ENCODE results near the gene MARCKSL1. TPM values are rescaled to one million over a fixed set of nuclear protein-coding genes. Genes with fewer than 3 reads are reported as not detected.
A peak's percentile ranks its signal among the peaks of the same experiment; 100 is the strongest.
"Not testable (repeated sequence)": the region's sequence is repeated elsewhere in the genome, so short reads cannot be mapped to it uniquely, and the experiment has no call there.

The MARCKSL1 gene
- total and polyA plus RNA-seq, 4 donors: 159 to 1,348 (median 726) TPM

DNA sequence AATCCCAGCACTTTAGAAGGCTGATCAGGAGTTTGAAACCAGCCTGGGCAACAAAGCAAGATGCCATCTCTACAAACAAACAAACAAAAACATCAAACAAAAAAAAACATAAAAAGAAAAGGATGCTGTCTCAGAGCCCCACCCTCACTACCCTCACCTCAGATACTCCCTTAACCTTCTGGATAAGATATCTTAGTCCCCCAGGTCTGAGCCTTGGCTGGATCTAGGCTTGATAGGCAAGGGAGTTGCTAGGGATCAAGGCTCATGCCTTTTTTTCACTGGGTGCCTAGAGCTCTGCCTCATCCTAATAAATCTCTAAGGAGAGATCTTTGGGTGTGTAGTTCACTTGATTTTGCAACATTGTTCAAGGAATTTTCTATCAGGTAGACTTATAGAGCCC is 36.7 kb downstream of the MARCKSL1 start:
- Histone ChIP-seq H3K36me3 (ENCODE audit: control insufficient read depth, insufficient read depth, low read length) (peaks cover 8% of the 10 kb centered on the region), H3K4me3 (ENCODE audit: low read depth, low read length) (no peak overlapping the region), H3K4me1 (ENCODE audit: control insufficient read depth, insufficient read depth, low read length) (no peaks in the 10 kb centered on the region), H3K27ac (ENCODE audit: low read depth, low read length) (no peak overlapping the region), H3K27me3 (ENCODE audit: control insufficient read depth, insufficient read depth, low read length) (no peaks in the 10 kb centered on the region), H3K9me3 (ENCODE audit: control insufficient read depth, insufficient read depth, low read length) (no peaks in the 10 kb centered on the region)
- DNase-seq (ENCODE audit: low read depth in 4 of 6, low spot score in 6 of 6): no peak

DNA sequence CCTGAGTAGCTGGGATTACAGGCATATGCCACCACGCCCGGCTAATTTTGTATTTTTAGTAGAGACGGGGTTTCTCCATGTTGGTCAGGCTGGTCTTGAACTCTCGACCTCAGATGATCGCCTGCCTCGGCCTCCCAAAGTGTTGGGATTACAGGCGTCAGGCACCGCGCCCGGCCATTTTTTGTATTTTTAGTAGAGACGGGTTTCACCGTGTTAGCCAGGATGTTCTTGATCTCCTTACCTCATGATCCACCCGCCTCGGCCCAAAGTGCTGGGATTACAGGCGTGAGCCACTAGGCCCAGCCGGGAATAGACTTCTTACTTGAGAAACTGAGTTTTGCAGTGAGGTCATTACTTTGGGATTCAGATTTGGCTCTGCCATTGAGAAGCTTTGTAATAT is 37.8 kb downstream of the MARCKSL1 start:
- not testable (repeated sequence) for DNase-seq (ENCODE audit: low read depth in 4 of 6, low spot score in 6 of 6); H3K9me3 ChIP-seq (ENCODE audit: control insufficient read depth, insufficient read depth, low read length); H3K27ac ChIP-seq (ENCODE audit: low read depth, low read length); H3K27me3 ChIP-seq (ENCODE audit: control insufficient read depth, insufficient read depth, low read length); H3K4me1 ChIP-seq (ENCODE audit: control insufficient read depth, insufficient read depth, low read length); H3K4me3 ChIP-seq (ENCODE audit: low read depth, low read length); H3K36me3 ChIP-seq (ENCODE audit: control insufficient read depth, insufficient read depth, low read length)
- WGBS (ENCODE audit: insufficient coverage): 98% methylated on average over 12 of the region's 16 CpGs

DNA sequence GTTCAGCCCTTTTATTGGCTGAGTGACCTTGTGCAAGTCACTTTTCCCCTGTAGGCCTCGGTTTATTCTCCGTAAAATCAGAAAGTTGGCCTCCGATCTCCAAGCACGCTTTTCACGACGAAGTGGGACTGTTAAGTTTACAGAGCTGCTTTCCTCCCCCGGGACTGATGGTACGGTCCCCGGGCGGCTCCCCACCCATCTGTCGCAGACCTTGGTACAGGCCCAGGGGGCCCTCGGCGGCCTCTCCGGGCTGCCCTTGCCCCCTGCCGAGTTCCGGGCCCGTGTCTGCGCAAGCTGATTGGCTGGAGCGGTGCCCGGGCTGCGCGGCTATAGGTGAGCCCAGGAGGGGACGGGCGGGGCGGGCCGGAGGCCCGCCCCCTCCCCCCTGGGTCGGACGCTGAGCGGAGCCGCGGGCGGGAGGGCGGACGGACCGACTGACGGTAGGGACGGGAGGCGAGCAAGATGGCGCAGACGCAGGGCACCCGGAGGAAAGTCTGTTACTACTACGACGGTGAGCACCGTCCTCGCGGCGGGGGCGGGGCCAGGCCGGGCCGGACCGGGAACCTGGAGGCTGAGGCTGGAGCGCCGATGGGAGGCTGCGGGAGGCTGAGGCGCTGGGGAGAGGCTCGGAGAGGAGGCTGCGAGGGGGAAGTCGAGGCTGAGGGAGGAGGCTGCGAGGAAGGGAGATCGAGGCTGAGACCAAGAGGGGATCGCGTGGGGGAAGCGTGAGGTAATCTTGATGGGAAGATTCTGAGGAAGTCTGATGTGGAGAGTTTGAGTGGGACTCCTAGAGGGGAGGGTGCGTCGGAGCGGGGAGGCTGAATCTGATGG is 44.1 kb downstream of the MARCKSL1 start, which contains the start of gene HDAC1:
HDAC1 (plus strand) TSS at position 376 of the 831 bp plus-strand sequence; CDS start at position 463, 87 bp downstream.
- peak; percentile 46 to 95 (median 80) for DNase-seq (ENCODE audit: low read depth in 4 of 6, low spot score in 6 of 6)
- WGBS (ENCODE audit: insufficient coverage): under 1% methylated on average over 63 of the region's 67 CpGs
- H3K36me3 ChIP-seq (ENCODE audit: control insufficient read depth, insufficient read depth, low read length): no peaks in the 10 kb centered on the region
- H3K4me1 ChIP-seq (ENCODE audit: control insufficient read depth, insufficient read depth, low read length): peaks cover 15% of the 10 kb centered on the region
- H3K27me3 ChIP-seq (ENCODE audit: control insufficient read depth, insufficient read depth, low read length): no peaks in the 10 kb centered on the region
- no peaks in the 10 kb centered on the region for H3K9me3 ChIP-seq (ENCODE audit: control insufficient read depth, insufficient read depth, low read length)
- peak within 1 kb of the TSS; percentile 84 for H3K27ac ChIP-seq (ENCODE audit: low read depth, low read length)
- peak within 1 kb of the TSS; percentile 78 for H3K4me3 ChIP-seq (ENCODE audit: low read depth, low read length)

DNA sequence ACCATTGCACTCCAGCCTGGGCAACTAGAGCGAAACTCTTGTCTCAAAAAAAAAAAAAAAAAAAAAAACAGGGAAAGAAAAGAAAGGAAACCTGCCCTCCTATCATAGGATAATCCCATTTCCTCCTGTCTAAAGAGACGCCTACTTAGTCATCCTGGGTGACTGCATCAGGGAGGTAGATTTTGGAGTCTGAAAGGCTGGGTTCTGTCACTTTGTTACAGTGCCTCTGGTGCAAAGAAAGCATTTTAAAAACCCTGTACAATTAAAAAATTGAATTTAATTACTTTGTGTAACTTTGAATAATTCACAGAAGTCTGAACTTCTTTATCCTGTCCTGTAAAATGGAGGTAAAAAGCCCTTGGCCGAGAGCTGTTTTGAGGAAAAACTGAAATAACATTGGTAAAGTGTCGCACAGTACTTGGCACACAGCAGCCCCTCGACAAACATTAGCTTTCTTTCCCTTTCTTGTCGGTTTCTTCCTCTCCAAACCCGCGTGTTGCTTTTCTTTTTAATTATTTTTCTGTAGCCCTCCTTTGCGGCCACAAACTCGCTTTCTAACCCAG is 44.8 kb downstream of the MARCKSL1 start:
- no peak for DNase-seq (ENCODE audit: low read depth in 4 of 6, low spot score in 6 of 6)
- Histone ChIP-seq H3K4me3 (ENCODE audit: low read depth, low read length) (peak overlapping the region; percentile 78), H3K27ac (ENCODE audit: low read depth, low read length) (peak overlapping the region; percentile 84), H3K36me3 (ENCODE audit: control insufficient read depth, insufficient read depth, low read length) (no peaks in the 10 kb centered on the region), H3K4me1 (ENCODE audit: control insufficient read depth, insufficient read depth, low read length) (peaks cover 15% of the 10 kb centered on the region), H3K27me3 (ENCODE audit: control insufficient read depth, insufficient read depth, low read length) (no peaks in the 10 kb centered on the region), H3K9me3 (ENCODE audit: control insufficient read depth, insufficient read depth, low read length) (no peaks in the 10 kb centered on the region)
- WGBS (ENCODE audit: insufficient coverage): 70% methylated on average over 8 of the region's 10 CpGs

DNA sequence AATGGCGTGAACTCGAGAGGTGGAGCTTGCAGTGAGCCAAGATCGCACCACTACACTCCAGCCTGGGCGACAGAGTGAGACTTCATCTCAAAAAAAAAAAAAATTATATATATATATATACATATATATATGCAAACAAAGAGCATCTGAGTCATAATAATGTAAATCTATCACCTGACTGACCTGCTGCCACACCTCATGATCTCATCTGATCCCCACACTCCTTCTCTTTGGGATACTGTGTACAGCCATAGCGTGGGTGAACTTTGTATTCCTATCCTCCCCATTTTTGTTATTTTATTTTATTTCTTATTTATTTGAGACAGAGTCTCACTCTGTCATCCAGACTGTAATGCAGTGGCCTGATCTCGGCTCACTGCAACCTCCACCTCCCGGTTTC is 46.8 kb downstream of the MARCKSL1 start:
- no peaks in the 10 kb centered on the region for H3K27me3 ChIP-seq (ENCODE audit: control insufficient read depth, insufficient read depth, low read length)
- 92% methylated on average over 2 of the region's 7 CpGs for WGBS (ENCODE audit: insufficient coverage)
- H3K4me1 ChIP-seq (ENCODE audit: control insufficient read depth, insufficient read depth, low read length): peaks cover 15% of the 10 kb centered on the region
- H3K36me3 ChIP-seq (ENCODE audit: control insufficient read depth, insufficient read depth, low read length): no peaks in the 10 kb centered on the region
- H3K4me3 ChIP-seq (ENCODE audit: low read depth, low read length): no peak overlapping the region
- no peak for DNase-seq (ENCODE audit: low read depth in 4 of 6, low spot score in 6 of 6)
- no peaks in the 10 kb centered on the region for H3K9me3 ChIP-seq (ENCODE audit: control insufficient read depth, insufficient read depth, low read length)
- no peak overlapping the region for H3K27ac ChIP-seq (ENCODE audit: low read depth, low read length)

DNA sequence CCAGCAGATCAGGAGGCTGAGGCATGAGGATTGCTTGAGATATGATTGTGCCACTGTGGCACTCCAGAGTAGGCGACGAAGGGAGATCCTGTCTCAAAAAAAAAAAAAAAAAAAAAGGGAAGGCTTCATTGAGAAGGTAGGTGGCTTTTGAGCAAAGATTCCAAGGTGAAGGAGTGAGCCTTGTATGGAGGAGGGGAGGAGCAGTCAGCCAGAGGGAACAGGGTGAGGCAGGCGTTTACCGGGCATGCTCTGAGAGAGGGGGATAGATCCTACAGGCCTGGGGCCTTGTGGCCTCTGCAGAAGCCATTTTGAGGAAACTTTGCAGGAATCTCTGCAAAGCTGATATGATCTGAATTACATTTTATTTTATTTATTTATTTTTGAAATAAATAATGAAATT is 49.3 kb downstream of the MARCKSL1 start:
- H3K27ac ChIP-seq (ENCODE audit: low read depth, low read length): no peak overlapping the region
- H3K27me3 ChIP-seq (ENCODE audit: control insufficient read depth, insufficient read depth, low read length): no peaks in the 10 kb centered on the region
- H3K4me1 ChIP-seq (ENCODE audit: control insufficient read depth, insufficient read depth, low read length): peaks cover 3% of the 10 kb centered on the region
- DNase-seq (ENCODE audit: low read depth in 4 of 6, low spot score in 6 of 6): no peak
- WGBS (ENCODE audit: insufficient coverage): 93% methylated on average over 2 of the region's 4 CpGs
- H3K36me3 ChIP-seq (ENCODE audit: control insufficient read depth, insufficient read depth, low read length): no peaks in the 10 kb centered on the region
- no peaks in the 10 kb centered on the region for H3K9me3 ChIP-seq (ENCODE audit: control insufficient read depth, insufficient read depth, low read length)
- no peak overlapping the region for H3K4me3 ChIP-seq (ENCODE audit: low read depth, low read length)

DNA sequence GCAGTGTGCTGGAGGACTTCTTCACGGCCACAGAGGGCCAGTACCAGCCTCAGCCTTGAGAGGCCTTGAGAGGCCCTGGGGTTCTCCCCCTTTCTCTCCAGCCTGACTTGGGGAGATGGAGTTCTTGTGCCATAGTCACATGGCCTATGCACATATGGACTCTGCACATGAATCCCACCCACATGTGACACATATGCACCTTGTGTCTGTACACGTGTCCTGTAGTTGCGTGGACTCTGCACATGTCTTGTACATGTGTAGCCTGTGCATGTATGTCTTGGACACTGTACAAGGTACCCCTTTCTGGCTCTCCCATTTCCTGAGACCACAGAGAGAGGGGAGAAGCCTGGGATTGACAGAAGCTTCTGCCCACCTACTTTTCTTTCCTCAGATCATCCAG is 50.4 kb downstream of the MARCKSL1 start:
- Histone ChIP-seq H3K27ac (ENCODE audit: low read depth, low read length) (no peak overlapping the region), H3K4me1 (ENCODE audit: control insufficient read depth, insufficient read depth, low read length) (no peaks in the 10 kb centered on the region), H3K36me3 (ENCODE audit: control insufficient read depth, insufficient read depth, low read length) (no peaks in the 10 kb centered on the region), H3K4me3 (ENCODE audit: low read depth, low read length) (no peak overlapping the region), H3K9me3 (ENCODE audit: control insufficient read depth, insufficient read depth, low read length) (no peaks in the 10 kb centered on the region), H3K27me3 (ENCODE audit: control insufficient read depth, insufficient read depth, low read length) (no peaks in the 10 kb centered on the region)
- no peak for DNase-seq (ENCODE audit: low read depth in 4 of 6, low spot score in 6 of 6)
- 100% methylated on average over 1 of the region's 3 CpGs for WGBS (ENCODE audit: insufficient coverage)

DNA sequence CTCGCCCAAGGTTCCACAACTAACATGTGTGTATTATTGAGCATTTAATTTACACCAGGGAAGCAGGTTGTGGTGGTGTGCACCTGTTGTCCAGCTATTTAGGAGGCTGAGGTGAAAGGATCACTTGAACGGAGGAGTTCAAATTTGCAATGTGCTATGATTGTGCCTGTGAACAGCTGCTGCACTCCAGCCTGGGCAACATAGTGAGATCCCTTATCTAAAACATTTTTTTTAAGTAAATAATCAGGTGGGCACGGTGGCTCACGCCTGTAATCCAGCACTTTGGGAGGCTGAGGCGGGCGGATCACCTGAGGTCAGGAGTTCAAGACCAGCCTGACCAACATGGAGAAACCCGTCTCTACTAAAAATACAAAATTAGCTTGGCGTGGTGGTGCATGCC is 51.3 kb downstream of the MARCKSL1 start:
- DNase-seq (ENCODE audit: low read depth in 4 of 6, low spot score in 6 of 6); H3K9me3 ChIP-seq (ENCODE audit: control insufficient read depth, insufficient read depth, low read length); H3K36me3 ChIP-seq (ENCODE audit: control insufficient read depth, insufficient read depth, low read length); H3K4me3 ChIP-seq (ENCODE audit: low read depth, low read length); H3K27ac ChIP-seq (ENCODE audit: low read depth, low read length); H3K27me3 ChIP-seq (ENCODE audit: control insufficient read depth, insufficient read depth, low read length); H3K4me1 ChIP-seq (ENCODE audit: control insufficient read depth, insufficient read depth, low read length): not testable (repeated sequence)
- no CpG with 5 or more reads among the region's 8 CpGs for WGBS (ENCODE audit: insufficient coverage)
